Psoas muscle (tissue), 8 donors: ENCODE data around the gene ELMOD2. TPM values are rescaled to one million over a fixed set of nuclear protein-coding genes. Genes with fewer than 3 reads are reported as not detected.

Source experiments
- ATAC-seq, 4 donors: fragments of 200-7000 bp; cut with Tn5 transposase; one replicate each; pipeline ENCODE4 v1.9.1; 2020; ENCODE audit warnings: moderate library complexity in 3 of 4, mild to moderate bottlenecking in 2 of 4
- DNase-seq, 2 donors: peaks; one replicate each; pipeline ENCODE4 v3.0.0-alpha.2; 2020
- H3K27ac ChIP-seq: fragments of 200-600 bp; one replicate; pipeline ENCODE4 v1.8.0; 2022
- H3K27me3 ChIP-seq, 3 donors: fragments of 200-600 bp in 1 of 3; one replicate each; pipeline versions ENCODE4 v1.6.1 to v1.8.0; 2013 to 2022; ENCODE audit warnings: low read length in 2 of 3, mild to moderate bottlenecking in 2 of 3, moderate library complexity in 1 of 3; ENCODE audit not compliant: insufficient read depth in 3 of 3
- H3K36me3 ChIP-seq, 2 donors: fragments of 200-600 bp in 1 of 2; one replicate each; pipeline versions ENCODE4 v1.6.1 to v1.8.0; 2013 to 2022; ENCODE audit warnings: low read depth in 1 of 2, mild to moderate bottlenecking in 1 of 2, moderate library complexity in 1 of 2; ENCODE audit not compliant: insufficient read depth in 1 of 2
- H3K4me1 ChIP-seq: fragments of 200-600 bp; one replicate; pipeline ENCODE4 v1.8.0; 2022
- H3K4me3 ChIP-seq: fragments of 200-600 bp; one replicate; pipeline ENCODE4 v1.8.0; 2022; ENCODE audit warnings: mild to moderate bottlenecking
- H3K9me3 ChIP-seq: fragments of 200-600 bp; one replicate; pipeline ENCODE4 v1.8.0; 2022
- CTCF ChIP-seq: fragments of 200-600 bp; IDR thresholded peaks from one replicate; pipeline ENCODE4 v1.8.0; 2022; ENCODE audit warnings: antibody characterized with exemption
- WGBS, 3 donors: extraction: QIAGEN DNeasy Blood & Tissue Kit; methylation state at CpG; one replicate each; pipeline versions ENCODE4 v1.1.6 to v1.1.7; 2013; 5-methylcytosine and 5-hydroxymethylcytosine counted together
- intact Hi-C, 2 donors: fragments of 100-400 bp; cut with DNase I; formaldehyde crosslinking; loops; one replicate each; pipeline versions ENCODE4 v1.11.0 to v1.14.2; 2022
- polyA plus RNA-seq, 3 donors: library from polyadenylated mRNA; stranded (reverse); fragments of 200-250 nt; gene quantifications; one replicate each; pipeline ENCODE4 v1.2.3, GENCODE V29; 2013
- total RNA-seq, 4 donors: library from RNA; stranded (reverse); fragmentation: NEBNext Ultra II Directional in 2 of 4; extraction: Animal tissue kit (Norgen Biotek cat#: 25700) in 2 of 4; gene quantifications; one replicate each; pipeline versions ENCODE4 v1.2.1 to v1.2.4, GENCODE V29; 2021 to 2023
- donor health status: healthy with polysubstance abuse.
- donor health status: DM: no; HTN: no; CAD: no; lungs with moderate emphysema.
- donor health status: Bipolar disorder and iron deficiency.
- donor health status: healthy.
- donor health status: DM: yes; HTN: yes; CAD: no.
- donor health status: DM: no; HTN: no; CAD: no.
- donor health status: DM: no; HTN: no; CAD: no.
- donor health status: DM: yes; HTN: yes; CAD: no.

Gene ELMOD2
- total and polyA plus RNA-seq, 7 donors = 3.1 to 10.0 (median 7.6) TPM

- H3K9me3 ChIP-seq = no peaks in the 10 kb centered on the region
- 10 to 15% (median 12%) methylated on average over 8 of the region's 8 CpGs for WGBS, 3 donors
- intact Hi-C loops = loop anchor here (5.0 to 10.0 kb wide), 3 partner anchors 149 to 329 kb away; partner anchors contain the start of gene SCOC (in 2 of the 2)
- H3K4me1 ChIP-seq = peaks cover 9% of the 10 kb centered on the region
- no peaks in the 10 kb centered on the region for H3K27me3 ChIP-seq
- H3K36me3 ChIP-seq = peaks cover 0 to 30% of the 10 kb centered on the region in 2 donors
- ATAC-seq (peak in 1 of 4 donors; percentile 3), DNase-seq (no peak)
- H3K27ac ChIP-seq = peak overlapping the region; percentile 92
- H3K4me3 ChIP-seq = peak overlapping the region; percentile 100
- no peak for TF ChIP-seq CTCF
Measured at GRCh38 chr4:140523370-140523856, 555 bp upstream of the ELMOD2 start.

GRCh38 chr4:140529434-140529833 is 5.5 kb downstream of the ELMOD2 start:
- intact Hi-C loops = loop anchor here in 1 of 2 donors (10.0 kb wide), 1 partner anchor 155 kb away; the partner anchor contains the start of gene SCOC

GRCh38 chr4:140533951-140534480 is 10.0 kb downstream of the ELMOD2 start:
- no peak for ATAC-seq
- no peaks in the 10 kb centered on the region for H3K9me3 ChIP-seq
- no peaks in the 10 kb centered on the region for H3K27me3 ChIP-seq
- H3K36me3 ChIP-seq = peaks cover 5 to 76% of the 10 kb centered on the region in 2 donors
- intact Hi-C loops = no loop called here
- no peak for TF ChIP-seq CTCF
- no peak overlapping the region for H3K4me3 ChIP-seq
- 86 to 89% (median 89%) methylated on average over 4 of the region's 4 CpGs for WGBS, 3 donors
- no peak overlapping the region for H3K27ac ChIP-seq
- no peaks in the 10 kb centered on the region for H3K4me1 ChIP-seq
- no peak for DNase-seq

More at GRCh38 chr4:140529434-140529833, 5.5 kb downstream of the ELMOD2 start:
- H3K27ac ChIP-seq = no peak overlapping the region
- peaks cover 4% of the 10 kb centered on the region for H3K4me1 ChIP-seq
- no peak for DNase-seq
- no peaks in the 10 kb centered on the region for H3K27me3 ChIP-seq
- no peak overlapping the region for H3K4me3 ChIP-seq
- H3K9me3 ChIP-seq = no peaks in the 10 kb centered on the region
- 81 to 93% (median 84%) methylated on average over 1 of the region's 1 CpG for WGBS, 3 donors
- no peak for ATAC-seq
- peaks cover 2 to 85% of the 10 kb centered on the region in 2 donors for H3K36me3 ChIP-seq
- TF ChIP-seq CTCF = no peak

GRCh38 chr4:140556372-140557085 is 32.6 kb downstream of the ELMOD2 start:
- Histone ChIP-seq H3K36me3 (peaks cover 0 to 15% of the 10 kb centered on the region in 2 donors), H3K9me3 (no peaks in the 10 kb centered on the region), H3K27ac (no peak overlapping the region), H3K27me3 (peaks cover 0 to 3% (median 0%) of the 10 kb centered on the region in 3 donors), H3K4me1 (no peaks in the 10 kb centered on the region), H3K4me3 (no peak overlapping the region)
- ATAC-seq (no peak), DNase-seq (no peak)
- intact Hi-C loops = no loop called here
- TF ChIP-seq CTCF = no peak
- 87 to 92% (median 90%) methylated on average over 6 of the region's 6 CpGs for WGBS, 3 donors
